GM21737 (cell line): ENCODE results near the gene SPECC1.
"Not testable (repeated sequence)": the region's sequence is repeated elsewhere in the genome, so short reads cannot be mapped to it uniquely, and the experiment has no call there.

Experiments used
- ATAC-seq: cut with Tn5 transposase; IDR thresholded peaks from one replicate; pipeline ENCODE4 v1.9.1; 2021; ENCODE audit warnings: mild to moderate bottlenecking, moderate library complexity; ENCODE audit not compliant: unreplicated experiment

SPECC1 gene

GRCh38 chr17:20165516-20165915 is 156.4 kb downstream of the SPECC1 start:
- ATAC-seq = not testable (repeated sequence)

GRCh38 chr17:20170085-20170484 is 160.9 kb downstream of the SPECC1 start:
- ATAC-seq = no peak

GRCh38 chr17:20171741-20172365 is 162.7 kb downstream of the SPECC1 start:
- ATAC-seq = no peak

GRCh38 chr17:20172376-20172775 is 163.2 kb downstream of the SPECC1 start:
- ATAC-seq = no peak

- ATAC-seq = no peak
Measured at GRCh38 chr17:20173091-20173490, 163.9 kb downstream of the SPECC1 start.

GRCh38 chr17:20174588-20175265 is 165.6 kb downstream of the SPECC1 start:
- ATAC-seq = no peak

GRCh38 chr17:20179041-20179440 is 169.9 kb downstream of the SPECC1 start:
- ATAC-seq = no peak

GRCh38 chr17:20180661-20181060 is 171.5 kb downstream of the SPECC1 start:
- no peak for ATAC-seq

- no peak for ATAC-seq
Measured at GRCh38 chr17:20184181-20184580, 175.0 kb downstream of the SPECC1 start.

GRCh38 chr17:20184977-20185619 is 175.9 kb downstream of the SPECC1 start:
- ATAC-seq = no peak

GRCh38 chr17:20187049-20187448 is 177.9 kb downstream of the SPECC1 start:
- no peak for ATAC-seq

GRCh38 chr17:20189302-20189701 is 180.1 kb downstream of the SPECC1 start:
- no peak for ATAC-seq

- ATAC-seq = no peak
Measured at GRCh38 chr17:20189979-20190378, 180.8 kb downstream of the SPECC1 start.

GRCh38 chr17:20190605-20191004 is 181.4 kb downstream of the SPECC1 start:
- ATAC-seq = no peak

- ATAC-seq = no peak
Measured at GRCh38 chr17:20191056-20191455, 181.9 kb downstream of the SPECC1 start.

- not testable (repeated sequence) for ATAC-seq
Measured at GRCh38 chr17:20196286-20196685, 187.1 kb downstream of the SPECC1 start.

GRCh38 chr17:20197272-20197926 is 188.2 kb downstream of the SPECC1 start:
- no peak for ATAC-seq

GRCh38 chr17:20200016-20200795 is 191.0 kb downstream of the SPECC1 start:
- ATAC-seq = no peak

GRCh38 chr17:20200865-20201458 is 191.8 kb downstream of the SPECC1 start:
- ATAC-seq = no peak

- no peak for ATAC-seq
Measured at GRCh38 chr17:20202141-20202621, 193.0 kb downstream of the SPECC1 start.
